Loucy (cell line): Measurements from ENCODE around the gene LCE4A.

ENCODE experiments used
- CTCF ChIP-seq: fragments of 200-600 bp; sonication (generic); conservative IDR thresholded peaks from 2 replicates; pipeline ENCODE4 v1.5.1; 2014; ENCODE audit warnings: mild to moderate bottlenecking, antibody characterized with exemption, low read length
- EZH2phosphoT487 ChIP-seq: fragments of 200-600 bp; IDR thresholded peaks from 2 replicates; pipeline ENCODE4 v1.6.1; 2018; ENCODE audit warnings: antibody characterized with exemption, mild to moderate bottlenecking, moderate library complexity, borderline replicate concordance

DNA sequence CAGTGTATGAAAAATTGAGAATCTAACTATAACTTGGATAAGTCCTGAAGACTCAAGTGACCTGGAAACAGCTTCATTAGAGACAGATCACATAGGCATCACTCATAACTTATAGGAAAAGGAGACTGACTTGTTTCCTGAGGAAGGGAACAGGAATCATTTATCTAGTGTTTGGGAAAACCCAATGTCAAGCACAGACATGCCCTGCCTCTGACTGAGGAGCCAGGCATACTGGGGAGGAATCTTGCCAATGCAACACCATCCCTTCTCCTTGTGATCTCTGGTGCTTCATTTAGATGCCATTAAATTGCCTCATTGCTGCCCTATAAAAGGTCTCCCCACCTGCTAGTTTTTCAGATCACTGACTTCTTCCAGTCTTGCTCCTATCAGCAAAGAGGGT lies 10.3 kb downstream of the LCE4A start:
- TF ChIP-seq CTCF (no peak), EZH2phosphoT487 (no peak)
